IPS-18a (cell line): ENCODE measurements around the gene IDE.
"Not testable (repeated sequence)": the region's sequence is repeated elsewhere in the genome, so short reads cannot be mapped to it uniquely, and the experiment has no call there.

ENCODE experiments used
- H3K27ac ChIP-seq: one replicate; pipeline ENCODE4 v1.5.1; 2013; ENCODE audit warnings: low read length
- H3K27me3 ChIP-seq: one replicate; pipeline ENCODE4 v1.6.1; 2013; ENCODE audit warnings: mild to moderate bottlenecking, low read length; ENCODE audit not compliant: control insufficient read depth, insufficient read depth
- H3K36me3 ChIP-seq: one replicate; pipeline ENCODE4 v1.6.1; 2013; ENCODE audit warnings: low read depth, low read length; ENCODE audit not compliant: control insufficient read depth
- H3K4me1 ChIP-seq: one replicate; pipeline ENCODE4 v1.6.1; 2013; ENCODE audit warnings: low read depth, low read length; ENCODE audit not compliant: control insufficient read depth
- H3K4me3 ChIP-seq: one replicate; pipeline ENCODE4 v1.5.1; 2013; ENCODE audit warnings: low read length
- H3K9ac ChIP-seq: one replicate; pipeline ENCODE4 v1.6.1; 2013; ENCODE audit warnings: mild to moderate bottlenecking, low read length, moderate library complexity
- H3K9me3 ChIP-seq: one replicate; pipeline ENCODE4 v1.6.1; 2013; ENCODE audit warnings: low read depth, low read length; ENCODE audit not compliant: control insufficient read depth

IDE gene

DNA sequence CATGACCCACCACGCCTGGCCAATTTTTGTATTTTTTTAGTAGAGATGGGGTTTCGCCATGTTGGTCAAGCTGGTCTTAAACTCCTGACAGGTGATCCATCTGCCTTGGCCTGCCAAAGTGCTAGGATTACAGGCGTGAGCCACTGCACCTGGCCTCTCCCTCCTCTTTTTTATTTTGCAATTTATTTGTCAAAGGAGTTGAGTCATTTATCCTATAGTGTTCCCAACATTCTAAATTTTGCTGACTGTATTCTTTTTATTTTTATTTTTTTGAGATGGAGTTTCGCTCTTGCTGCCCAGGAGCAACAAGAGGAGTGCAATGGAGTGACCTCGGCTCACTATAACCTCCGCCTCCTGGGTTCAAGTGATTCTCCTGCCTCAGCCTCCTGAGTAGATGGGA lies 8.5 kb upstream of the IDE start:
- H3K27me3 ChIP-seq, H3K4me1 ChIP-seq, H3K4me3 ChIP-seq, H3K27ac ChIP-seq, H3K9me3 ChIP-seq, H3K9ac ChIP-seq, H3K36me3 ChIP-seq: not testable (repeated sequence)

DNA sequence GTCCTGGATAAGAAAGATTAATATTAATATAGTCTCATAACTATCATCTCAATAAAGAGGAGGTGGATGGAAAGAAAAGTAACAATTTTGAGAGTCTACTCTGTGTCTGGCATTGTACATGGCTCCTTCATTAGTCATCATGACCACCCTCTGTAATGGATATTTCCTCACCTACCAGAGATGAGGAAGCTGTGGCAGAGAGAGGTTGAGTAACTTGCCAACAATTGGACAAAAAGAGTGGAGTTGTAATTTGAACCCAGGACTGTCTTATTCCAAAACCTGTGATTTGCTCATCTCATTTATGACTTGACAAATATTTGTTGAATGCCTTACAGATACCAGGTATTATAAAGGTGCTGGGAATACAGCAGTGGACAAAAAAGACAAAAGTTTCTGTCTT lies 2.1 kb upstream of the IDE start:
- Histone ChIP-seq H3K27ac (no peak overlapping the region), H3K27me3 (peaks cover 5% of the 10 kb centered on the region), H3K4me3 (no peak overlapping the region), H3K4me1 (peaks cover 21% of the 10 kb centered on the region), H3K36me3 (no peaks in the 10 kb centered on the region), H3K9ac (no peak overlapping the region), H3K9me3 (no peaks in the 10 kb centered on the region)

GRCh38 chr10:92574548-92575261 lies 812 bp upstream of the IDE start:
- Histone ChIP-seq H3K4me3 (peak overlapping the region; percentile 73), H3K36me3 (no peaks in the 10 kb centered on the region), H3K27ac (peak overlapping the region; percentile 71), H3K4me1 (peaks cover 21% of the 10 kb centered on the region), H3K27me3 (peaks cover 5% of the 10 kb centered on the region), H3K9ac (peak overlapping the region; percentile 87), H3K9me3 (no peaks in the 10 kb centered on the region)

DNA sequence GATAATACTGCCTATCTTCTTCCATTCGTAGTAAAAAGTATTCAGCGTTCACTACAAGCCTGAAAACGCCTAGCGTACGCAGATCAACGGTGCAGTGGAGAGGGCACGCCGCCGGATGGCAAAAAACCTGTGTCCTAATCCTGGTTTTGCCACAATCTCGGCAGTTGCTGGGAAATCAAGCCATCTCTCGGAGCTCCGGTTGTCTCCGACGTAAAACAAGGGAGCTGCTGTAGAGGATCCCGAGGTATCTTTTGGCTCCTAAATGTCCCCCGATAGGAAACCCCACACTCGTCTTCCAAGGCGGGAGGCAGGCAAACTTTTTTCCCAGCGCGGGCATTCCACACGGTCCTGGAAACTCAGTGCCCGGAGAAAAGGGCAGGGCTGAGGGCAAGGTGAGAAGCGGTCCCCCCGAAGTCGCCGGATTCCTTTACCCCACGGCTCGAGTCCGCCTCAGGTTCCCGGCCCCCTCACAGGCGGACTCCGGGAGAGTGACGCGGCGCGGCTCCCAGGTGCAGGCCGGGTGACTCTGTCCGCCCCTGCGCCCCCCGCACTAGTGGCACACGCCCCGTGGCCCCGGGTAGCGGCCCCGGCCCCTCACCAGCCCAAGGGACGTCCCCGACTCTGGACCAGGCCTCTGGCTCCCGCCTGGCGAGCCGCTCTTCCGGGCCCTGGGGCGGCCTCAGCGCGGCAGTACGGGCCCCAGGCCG lies 649 bp downstream of the IDE start:
- Histone ChIP-seq H3K4me1 (peaks cover 21% of the 10 kb centered on the region), H3K27ac (no peak overlapping the region), H3K9ac (peak overlapping the region; percentile 87), H3K9me3 (no peaks in the 10 kb centered on the region), H3K36me3 (no peaks in the 10 kb centered on the region), H3K27me3 (peaks cover 5% of the 10 kb centered on the region), H3K4me3 (peak overlapping the region; percentile 73)

DNA sequence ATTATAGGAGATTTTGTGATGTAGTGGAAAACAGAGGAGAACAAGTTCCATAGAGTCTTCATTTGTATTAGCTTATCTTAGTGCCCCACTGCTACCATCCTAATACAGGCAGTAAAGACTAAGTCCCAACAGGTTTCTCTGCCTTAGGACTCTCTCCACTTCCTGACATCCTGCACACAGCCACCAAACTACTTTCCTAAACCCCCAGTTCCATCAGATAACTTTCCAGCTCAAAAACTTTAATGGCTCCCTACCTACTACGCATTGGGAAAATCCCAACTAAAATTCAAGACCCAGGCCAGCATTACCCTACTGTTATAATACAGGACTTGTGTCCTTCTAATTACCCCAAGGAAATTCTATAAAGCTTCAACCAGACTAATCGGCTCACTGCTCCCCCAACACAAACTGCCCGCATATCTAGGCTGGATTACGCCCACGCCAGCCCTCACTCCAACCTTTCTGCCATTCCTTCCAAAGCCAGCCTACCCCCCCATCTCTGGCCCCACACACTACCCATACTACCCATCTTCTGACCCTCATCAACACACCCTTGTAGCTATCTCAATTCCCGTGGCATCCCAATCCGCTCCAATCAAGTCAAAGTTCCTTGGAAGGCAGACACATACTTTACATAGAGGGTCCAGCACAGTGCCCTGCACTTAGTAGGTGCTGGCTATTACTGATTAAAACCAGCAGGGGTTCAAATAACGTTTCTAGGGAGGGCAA lies 1.4 kb downstream of the IDE start:
- H3K4me3 ChIP-seq: peak overlapping the region; percentile 73
- peaks cover 24% of the 10 kb centered on the region for H3K4me1 ChIP-seq
- no peak overlapping the region for H3K27ac ChIP-seq
- no peaks in the 10 kb centered on the region for H3K9me3 ChIP-seq
- H3K9ac ChIP-seq: peak overlapping the region; percentile 87
- H3K27me3 ChIP-seq: peaks cover 5% of the 10 kb centered on the region
- no peaks in the 10 kb centered on the region for H3K36me3 ChIP-seq

GRCh38 chr10:92571649-92572048 lies 2.2 kb downstream of the IDE start:
- Histone ChIP-seq H3K27me3 (peaks cover 5% of the 10 kb centered on the region), H3K9ac (no peak overlapping the region), H3K4me3 (peak overlapping the region; percentile 73), H3K27ac (no peak overlapping the region), H3K36me3 (no peaks in the 10 kb centered on the region), H3K9me3 (no peaks in the 10 kb centered on the region), H3K4me1 (peaks cover 24% of the 10 kb centered on the region)

DNA sequence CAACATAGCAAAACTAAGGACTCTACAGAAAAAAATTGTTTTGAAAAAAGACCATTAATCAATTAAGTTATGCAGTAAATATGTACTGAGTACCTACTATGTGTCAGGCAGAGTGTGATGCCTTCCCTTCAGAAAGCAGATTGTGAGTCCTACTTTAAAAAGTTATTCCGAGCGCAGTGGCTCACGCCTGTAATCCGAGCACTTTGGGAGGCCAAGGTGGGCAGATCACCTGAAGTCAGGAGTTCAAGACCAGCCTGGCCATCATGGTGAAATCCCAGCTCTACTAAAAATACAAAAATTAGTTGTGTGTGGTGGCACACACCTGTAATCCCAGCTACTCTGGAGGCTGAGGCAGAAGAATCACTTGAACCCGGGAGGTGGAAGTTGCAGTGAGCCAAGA lies 4.2 kb downstream of the IDE start:
- H3K27me3 ChIP-seq, H3K9me3 ChIP-seq, H3K27ac ChIP-seq, H3K9ac ChIP-seq, H3K4me3 ChIP-seq, H3K36me3 ChIP-seq: not testable (repeated sequence)
- H3K4me1 ChIP-seq: peaks cover 20% of the 10 kb centered on the region

GRCh38 chr10:92569071-92569470 lies 4.8 kb downstream of the IDE start:
- Histone ChIP-seq H3K27me3 (peaks cover 5% of the 10 kb centered on the region), H3K9me3 (no peaks in the 10 kb centered on the region), H3K27ac (no peak overlapping the region), H3K36me3 (no peaks in the 10 kb centered on the region), H3K4me1 (peaks cover 20% of the 10 kb centered on the region), H3K9ac (no peak overlapping the region), H3K4me3 (no peak overlapping the region)

DNA sequence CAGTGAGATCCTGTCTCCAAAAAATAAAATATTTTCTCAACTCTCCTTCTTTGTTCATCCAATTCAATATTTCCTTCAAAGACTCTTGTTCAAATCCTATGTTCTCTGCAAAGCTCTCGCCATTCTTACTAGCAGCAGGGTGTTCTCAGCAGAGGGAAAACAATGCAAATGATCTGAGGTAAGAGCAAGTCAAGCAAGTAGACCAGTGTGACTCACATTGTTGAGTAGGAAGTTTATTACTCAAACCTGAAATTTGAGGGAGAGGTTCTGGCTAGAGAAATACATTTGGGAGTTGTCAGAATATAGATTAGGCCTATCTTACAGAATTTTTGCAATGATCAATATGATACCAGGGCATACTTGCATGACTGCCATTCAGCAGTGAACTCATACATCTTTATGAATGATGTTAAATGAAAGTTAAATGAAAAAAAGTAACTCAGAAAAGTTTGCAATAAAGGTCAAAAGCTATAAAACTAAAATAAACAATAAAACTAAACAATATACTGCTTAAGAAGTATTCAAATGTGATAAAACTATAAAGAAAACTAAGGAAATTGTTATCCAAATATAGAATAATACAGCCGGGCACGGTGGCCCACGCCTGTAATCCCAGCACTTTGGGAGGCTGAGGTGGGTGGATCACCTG lies 5.8 kb downstream of the IDE start:
- no peaks in the 10 kb centered on the region for H3K36me3 ChIP-seq
- peaks cover 20% of the 10 kb centered on the region for H3K4me1 ChIP-seq
- H3K9me3 ChIP-seq: no peaks in the 10 kb centered on the region
- no peak overlapping the region for H3K27ac ChIP-seq
- peaks cover 5% of the 10 kb centered on the region for H3K27me3 ChIP-seq
- H3K4me3 ChIP-seq: no peak overlapping the region
- H3K9ac ChIP-seq: no peak overlapping the region

DNA sequence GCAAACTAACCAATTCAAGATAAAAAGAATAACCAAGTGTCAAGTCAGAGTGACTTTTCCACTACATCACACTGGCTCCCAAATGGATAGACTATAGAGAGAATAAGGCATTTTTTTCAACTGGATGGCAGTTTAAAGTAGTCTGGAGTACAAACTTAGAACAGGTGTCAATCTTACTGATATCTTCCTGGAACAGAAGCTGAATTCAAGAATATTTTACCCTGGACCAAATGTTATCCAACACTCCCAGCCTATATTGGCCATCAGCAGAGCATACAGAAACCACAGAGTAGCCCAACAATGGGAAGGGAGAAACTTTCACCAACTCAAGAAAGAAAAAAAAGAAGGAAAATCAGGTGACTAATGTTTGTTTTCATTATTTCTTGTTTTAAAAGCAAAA lies 11.5 kb downstream of the IDE start:
- no peak overlapping the region for H3K27ac ChIP-seq
- H3K9ac ChIP-seq: no peak overlapping the region
- H3K4me3 ChIP-seq: no peak overlapping the region
- H3K36me3 ChIP-seq: peaks cover 10% of the 10 kb centered on the region
- no peaks in the 10 kb centered on the region for H3K4me1 ChIP-seq
- no peaks in the 10 kb centered on the region for H3K27me3 ChIP-seq
- H3K9me3 ChIP-seq: no peaks in the 10 kb centered on the region

DNA sequence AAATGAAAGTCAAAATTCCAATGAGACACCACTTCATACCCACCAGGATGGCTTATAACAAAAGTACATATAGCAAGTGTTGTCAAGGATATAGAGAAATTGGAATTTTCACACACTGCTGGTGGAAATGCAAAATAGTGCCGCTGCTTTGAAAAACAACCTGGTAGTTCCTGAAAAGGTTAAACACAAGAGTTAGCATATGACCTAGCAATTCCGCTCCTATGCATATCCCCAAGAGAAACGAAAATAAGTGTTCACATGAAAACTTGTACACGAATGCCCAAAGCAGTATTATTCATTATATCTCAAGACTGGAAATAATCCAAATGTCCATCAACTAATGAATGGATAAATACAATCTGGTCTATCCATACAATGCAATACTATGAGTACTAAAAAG lies 14.8 kb downstream of the IDE start:
- H3K9ac ChIP-seq: no peak overlapping the region
- no peaks in the 10 kb centered on the region for H3K9me3 ChIP-seq
- no peak overlapping the region for H3K4me3 ChIP-seq
- peaks cover 16% of the 10 kb centered on the region for H3K36me3 ChIP-seq
- H3K27me3 ChIP-seq: no peaks in the 10 kb centered on the region
- no peaks in the 10 kb centered on the region for H3K4me1 ChIP-seq
- H3K27ac ChIP-seq: no peak overlapping the region
